H1 (cell line): ENCODE measurements around the gene PTK6. TPM values are rescaled to one million over a fixed set of nuclear protein-coding genes. Genes with fewer than 3 reads are reported as not detected.

ENCODE experiments used
- ATF3 ChIP-seq: IDR thresholded peaks from 2 replicates; pipeline ENCODE4 v1.6.1; 2011; ENCODE audit warnings: low read depth, mild to moderate bottlenecking, low read length; ENCODE audit not compliant: insufficient read depth
- BCL11A ChIP-seq, 2 experiments: IDR thresholded peaks; one replicate each; pipeline ENCODE4 v1.6.1; 2011; ENCODE audit warnings: low read depth in 2 of 2, low read length in 2 of 2, mild to moderate bottlenecking in 2 of 2
- SAP30 ChIP-seq: fragments of 300-600 bp; sonication (generic); IDR thresholded peaks from 2 replicates; pipeline ENCODE4 v1.7.1; 2012; ENCODE audit warnings: low read length, moderate library complexity, mild to moderate bottlenecking, inconsistent platforms; ENCODE audit not compliant: insufficient read depth, insufficient replicate concordance
- SIX5 ChIP-seq: IDR thresholded peaks from 2 replicates; pipeline ENCODE4 v1.6.1; 2011; ENCODE audit warnings: mild to moderate bottlenecking, low read depth, low read length
- polyA plus RNA-seq, 7 experiments: library from polyadenylated mRNA; depleted of rRNA in 3 of 7; stranded (reverse) in 5 of 7; unstranded in 2 of 7; fragments of >200 nt in 5 of 7; fragments of 200-250 nt in 2 of 7; gene quantifications; 1 replicate in 5 of 7; 2 replicates in 1 of 7; 4 replicates in 1 of 7; pipeline versions ENCODE4 v1.2.1 to v1.2.3, GENCODE V29; 2011 to 2013; ENCODE audit warnings: missing spikeins in 2 of 7, mixed read lengths in 2 of 7
- total RNA-seq: library from RNA; stranded (reverse); fragmentation: NEBNext Ultra II Directional; extraction: Animal tissue kit (Norgen Biotek cat#: 25700); gene quantifications from 2 replicates; pipeline ENCODE4 v1.2.1, GENCODE V29; 2021
- TF ChIP-seq, protein P1 (sequence below), 3 experiments: IDR thresholded peaks; 1 replicate in 2 of 3; 2 replicates in 1 of 3; pipeline versions ENCODE4 v1.5.1 to v1.6.1; 2011; ENCODE audit warnings: low read length in 3 of 3, mild to moderate bottlenecking in 3 of 3, inconsistent platforms in 2 of 3, low read depth in 1 of 3, moderate library complexity in 1 of 3; ENCODE audit not compliant: insufficient read depth in 1 of 3; ENCODE audit errors: control extremely low read depth in 1 of 3

Gene PTK6
- total and polyA plus RNA-seq, 2 of the 8 experiments (the other 6 are each of a cell fraction or from before 2014, with no cell fraction given): 0.12 to 0.19 TPM

DNA sequence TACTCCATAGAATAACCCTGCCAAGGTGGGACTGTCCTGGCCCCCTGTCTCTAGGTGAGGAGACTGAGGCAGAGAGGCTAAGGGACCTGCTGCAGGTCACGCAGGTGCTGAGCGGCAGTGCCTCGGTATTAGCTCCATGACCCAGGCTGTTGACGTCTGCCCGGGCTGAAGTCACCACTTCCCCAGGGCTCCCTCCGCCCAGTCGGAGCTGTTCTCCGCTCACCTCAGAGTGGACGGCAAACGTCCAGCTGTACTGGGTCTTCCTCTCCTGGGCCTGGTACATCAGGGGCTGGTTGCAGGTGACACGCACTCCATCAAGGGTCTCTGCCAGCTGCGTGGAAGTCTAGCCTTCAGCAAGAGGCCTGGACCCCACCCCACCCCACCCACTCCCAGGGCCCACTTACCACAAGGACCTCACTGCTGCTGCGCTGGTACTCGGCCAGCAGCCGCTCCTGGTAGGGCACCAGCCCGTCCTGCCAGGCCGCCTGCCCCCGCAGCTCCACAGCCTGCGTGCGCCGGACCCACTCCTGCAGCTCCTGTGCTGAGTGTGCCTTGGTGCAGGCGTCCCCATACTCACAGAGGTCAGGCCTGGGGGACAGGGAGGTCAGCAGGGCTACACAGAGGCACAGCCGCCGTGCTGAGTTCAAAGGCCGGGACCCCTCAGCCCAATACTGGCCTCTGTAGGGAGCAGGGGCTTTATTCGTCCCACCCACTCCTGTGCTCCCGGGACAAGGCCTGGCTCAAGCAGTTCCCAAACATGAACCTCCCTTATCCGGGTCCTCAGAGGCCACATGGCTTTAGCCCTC, 33.3 kb upstream of the PTK6 start (continued):
- no peak for TF ChIP-seq SAP30
- TF ChIP-seq BCL11A (IDR thresholded peaks at IDR 0.05; ENCODE audit: low read depth in 2 of 2, low read length in 2 of 2): no peak
- no peak for TF ChIP-seq SIX5
- no peak for TF ChIP-seq ATF3
- TF ChIP-seq, protein P1, sequence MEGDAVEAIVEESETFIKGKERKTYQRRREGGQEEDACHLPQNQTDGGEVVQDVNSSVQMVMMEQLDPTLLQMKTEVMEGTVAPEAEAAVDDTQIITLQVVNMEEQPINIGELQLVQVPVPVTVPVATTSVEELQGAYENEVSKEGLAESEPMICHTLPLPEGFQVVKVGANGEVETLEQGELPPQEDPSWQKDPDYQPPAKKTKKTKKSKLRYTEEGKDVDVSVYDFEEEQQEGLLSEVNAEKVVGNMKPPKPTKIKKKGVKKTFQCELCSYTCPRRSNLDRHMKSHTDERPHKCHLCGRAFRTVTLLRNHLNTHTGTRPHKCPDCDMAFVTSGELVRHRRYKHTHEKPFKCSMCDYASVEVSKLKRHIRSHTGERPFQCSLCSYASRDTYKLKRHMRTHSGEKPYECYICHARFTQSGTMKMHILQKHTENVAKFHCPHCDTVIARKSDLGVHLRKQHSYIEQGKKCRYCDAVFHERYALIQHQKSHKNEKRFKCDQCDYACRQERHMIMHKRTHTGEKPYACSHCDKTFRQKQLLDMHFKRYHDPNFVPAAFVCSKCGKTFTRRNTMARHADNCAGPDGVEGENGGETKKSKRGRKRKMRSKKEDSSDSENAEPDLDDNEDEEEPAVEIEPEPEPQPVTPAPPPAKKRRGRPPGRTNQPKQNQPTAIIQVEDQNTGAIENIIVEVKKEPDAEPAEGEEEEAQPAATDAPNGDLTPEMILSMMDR (IDR thresholded peaks at IDR 0.05; ENCODE audit: control extremely low read depth in 1 of 3, insufficient read depth in 1 of 3, low read depth in 1 of 3, low read length in 3 of 3): no peak
